Brain microvascular endothelial cell (primary cell): ENCODE measurements around the gene PCDH1.

ENCODE experiments used
- DNase-seq: peaks from one replicate; pipeline ENCODE4 v3.0.0-alpha.2; 2020
- H3K27ac ChIP-seq: fragments of 250-450 bp; sonication (Bioruptor Pico); 2 replicates; pipeline ENCODE4 v1.5.1; 2020; ENCODE audit warnings: mild to moderate bottlenecking, moderate library complexity
- H3K27me3 ChIP-seq: fragments of 250-450 bp; sonication (Bioruptor Pico); replicated peaks from 2 replicates; pipeline ENCODE4 v1.5.1; 2020; ENCODE audit warnings: mild to moderate bottlenecking
- H3K36me3 ChIP-seq: fragments of 250-450 bp; sonication (Bioruptor Pico); replicated peaks from 2 replicates; pipeline ENCODE4 v1.5.1; 2020; ENCODE audit warnings: mild to moderate bottlenecking
- H3K4me3 ChIP-seq: 2 replicates; pipeline ENCODE4 v1.5.1; 2011; ENCODE audit warnings: low read depth, mild to moderate bottlenecking, control low read depth, low read length, moderate library complexity
- in situ Hi-C: cut with HindIII; loops from 2 replicates; pipeline ENCODE4 v1.10.0; 2017; ENCODE audit warnings: low sequenced_read_pairs, low pct_ligation_motif_present
- TF ChIP-seq, protein P1 (sequence below): IDR thresholded peaks from 2 replicates; pipeline ENCODE4 v1.5.1; 2011; ENCODE audit warnings: low read depth, mild to moderate bottlenecking, moderate library complexity, low read length, control low read depth, inconsistent platforms; ENCODE audit errors: missing control alignments

PCDH1 gene

DNA sequence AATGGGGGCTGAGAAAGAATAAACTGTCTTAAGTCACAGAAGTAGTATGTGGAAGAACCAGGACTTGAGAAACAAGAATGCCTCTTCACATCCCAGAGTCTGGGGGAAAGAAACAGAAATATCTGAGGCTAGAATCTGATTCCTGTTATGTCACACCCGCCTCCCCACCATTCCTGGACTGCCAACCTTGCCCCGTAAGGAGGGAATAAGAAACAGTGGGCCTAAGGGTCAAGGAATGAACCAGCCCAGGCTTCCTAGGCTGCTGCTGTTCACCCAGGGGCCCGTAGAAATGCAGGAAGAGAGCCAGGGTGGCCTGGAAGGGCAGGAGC is 4.3 kb downstream of the PCDH1 start:
- H3K27me3 ChIP-seq: peaks cover 40% of the 10 kb centered on the region
- DNase-seq: no peak
- in situ Hi-C loops: no loop called here

DNA sequence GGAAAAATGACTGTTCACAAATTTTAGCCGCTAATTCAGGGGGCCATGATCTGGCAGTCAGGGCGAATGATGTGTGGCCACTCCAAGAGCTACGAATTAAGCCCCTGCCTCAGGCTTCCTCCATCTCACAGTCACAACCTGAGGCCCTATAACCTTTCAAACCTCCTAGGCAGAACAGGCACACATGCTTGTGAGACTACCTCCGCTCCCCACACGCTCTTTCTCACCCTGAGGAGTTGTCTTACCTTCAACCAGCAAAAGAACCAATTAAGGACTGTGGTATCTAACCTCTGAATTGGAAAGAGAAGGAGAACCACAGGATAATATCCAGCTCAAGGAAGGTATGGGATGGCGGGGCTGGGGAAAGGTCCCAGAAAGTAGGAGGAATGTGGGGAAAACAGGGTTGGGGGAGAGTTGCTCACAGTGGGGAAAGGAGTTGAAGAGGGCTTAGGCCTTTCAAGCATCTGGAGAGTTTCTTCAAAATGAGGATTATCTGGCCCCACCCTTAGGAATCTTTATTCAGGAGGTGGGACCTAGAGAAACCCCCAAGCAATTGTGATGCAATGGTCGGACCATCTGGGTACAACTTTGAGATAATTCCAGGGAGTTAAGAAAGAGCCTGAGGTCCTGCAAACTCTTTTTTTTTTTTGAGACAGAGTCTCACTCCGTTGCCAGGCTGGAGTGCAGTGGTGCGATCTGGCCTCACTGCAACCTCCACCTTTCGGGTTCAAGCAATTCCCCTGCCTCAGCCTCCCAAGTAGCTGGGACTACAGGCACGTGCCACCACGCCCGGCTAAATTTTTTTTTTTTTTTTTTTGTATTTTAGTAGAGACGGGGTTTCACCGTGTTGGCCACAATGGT is 5.5 kb downstream of the PCDH1 start:
- TF ChIP-seq, protein P1, sequence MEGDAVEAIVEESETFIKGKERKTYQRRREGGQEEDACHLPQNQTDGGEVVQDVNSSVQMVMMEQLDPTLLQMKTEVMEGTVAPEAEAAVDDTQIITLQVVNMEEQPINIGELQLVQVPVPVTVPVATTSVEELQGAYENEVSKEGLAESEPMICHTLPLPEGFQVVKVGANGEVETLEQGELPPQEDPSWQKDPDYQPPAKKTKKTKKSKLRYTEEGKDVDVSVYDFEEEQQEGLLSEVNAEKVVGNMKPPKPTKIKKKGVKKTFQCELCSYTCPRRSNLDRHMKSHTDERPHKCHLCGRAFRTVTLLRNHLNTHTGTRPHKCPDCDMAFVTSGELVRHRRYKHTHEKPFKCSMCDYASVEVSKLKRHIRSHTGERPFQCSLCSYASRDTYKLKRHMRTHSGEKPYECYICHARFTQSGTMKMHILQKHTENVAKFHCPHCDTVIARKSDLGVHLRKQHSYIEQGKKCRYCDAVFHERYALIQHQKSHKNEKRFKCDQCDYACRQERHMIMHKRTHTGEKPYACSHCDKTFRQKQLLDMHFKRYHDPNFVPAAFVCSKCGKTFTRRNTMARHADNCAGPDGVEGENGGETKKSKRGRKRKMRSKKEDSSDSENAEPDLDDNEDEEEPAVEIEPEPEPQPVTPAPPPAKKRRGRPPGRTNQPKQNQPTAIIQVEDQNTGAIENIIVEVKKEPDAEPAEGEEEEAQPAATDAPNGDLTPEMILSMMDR: no peak
- in situ Hi-C loops: no loop called here
- Histone ChIP-seq H3K4me3 (no peak overlapping the region), H3K36me3 (no peaks in the 10 kb centered on the region), H3K27ac (no peak overlapping the region), H3K27me3 (peaks cover 36% of the 10 kb centered on the region)
- DNase-seq: no peak

More for the DNA sequence above, 4.3 kb downstream of the PCDH1 start:
- H3K27ac ChIP-seq: no peak overlapping the region
- TF ChIP-seq, protein P1: no peak
- no peak overlapping the region for H3K4me3 ChIP-seq
- H3K36me3 ChIP-seq: no peaks in the 10 kb centered on the region

DNA sequence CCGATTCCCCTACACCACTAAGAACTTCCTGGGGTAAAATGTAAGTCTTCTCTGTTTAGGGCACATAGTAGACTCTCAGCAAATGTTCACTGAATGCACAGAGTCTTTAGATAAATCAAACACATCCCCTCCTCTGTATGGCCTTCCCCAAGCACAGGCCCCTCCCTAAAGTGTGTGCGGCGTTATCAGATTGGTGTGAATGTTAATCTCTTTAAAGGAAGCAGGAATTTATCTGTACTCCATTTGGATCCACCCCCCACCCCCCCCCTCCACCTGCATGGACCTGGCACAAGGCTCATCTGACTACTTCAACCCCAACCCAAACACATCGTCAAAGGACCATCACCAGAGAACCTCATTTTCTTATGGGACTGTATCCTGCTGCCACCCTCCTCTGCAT is 6.3 kb downstream of the PCDH1 start:
- no peak for DNase-seq
- TF ChIP-seq, protein P1: no peak
- Histone ChIP-seq H3K36me3 (no peaks in the 10 kb centered on the region), H3K27ac (no peak overlapping the region), H3K4me3 (no peak overlapping the region), H3K27me3 (peaks cover 28% of the 10 kb centered on the region)
- in situ Hi-C loops: no loop called here

DNA sequence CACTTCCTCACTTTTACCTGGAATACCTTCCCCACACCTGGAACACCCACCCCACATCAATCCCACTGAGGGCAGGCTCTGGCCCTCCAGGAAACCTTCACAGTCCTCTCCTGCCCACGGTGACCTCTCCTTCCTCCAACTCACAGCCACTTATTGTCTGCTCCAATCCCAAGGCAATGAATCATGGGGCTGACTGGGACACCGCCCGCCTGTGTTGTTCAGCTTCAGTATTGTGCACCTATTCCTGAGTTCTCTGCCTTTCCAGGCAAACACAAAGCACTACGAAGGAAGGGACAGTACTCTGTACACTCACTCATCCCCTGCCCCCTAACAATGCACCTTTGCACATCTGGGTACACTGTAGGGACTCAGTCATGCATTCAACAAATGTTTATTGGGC is 7.3 kb downstream of the PCDH1 start:
- TF ChIP-seq, protein P1: no peak
- H3K27me3 ChIP-seq: peaks cover 18% of the 10 kb centered on the region
- no peaks in the 10 kb centered on the region for H3K36me3 ChIP-seq
- in situ Hi-C loops: no loop called here
- no peak for DNase-seq
- H3K27ac ChIP-seq: no peak overlapping the region
- no peak overlapping the region for H3K4me3 ChIP-seq

DNA sequence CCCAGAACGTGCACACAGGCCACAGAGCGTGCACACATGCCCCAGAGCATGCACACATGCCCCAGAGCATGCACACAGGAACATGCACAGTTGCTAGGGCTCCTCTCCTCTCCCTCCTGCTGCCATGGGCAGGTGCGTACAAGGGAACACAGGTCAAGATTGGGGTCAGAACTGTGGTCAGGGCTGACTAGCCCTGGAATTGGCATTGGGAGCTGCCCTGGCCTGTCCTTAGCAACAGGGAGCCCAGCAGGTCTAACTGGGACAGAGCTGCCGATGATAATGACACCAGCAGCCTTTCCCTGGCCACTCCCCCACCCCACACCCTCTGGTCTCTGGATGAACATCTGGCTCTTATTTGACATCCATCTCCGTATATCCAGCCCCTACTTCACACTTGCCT is 8.0 kb downstream of the PCDH1 start:
- Histone ChIP-seq H3K4me3 (no peak overlapping the region), H3K27me3 (peaks cover 12% of the 10 kb centered on the region), H3K27ac (no peak overlapping the region), H3K36me3 (no peaks in the 10 kb centered on the region)
- DNase-seq: no peak
- TF ChIP-seq, protein P1: no peak
- in situ Hi-C loops: no loop called here

DNA sequence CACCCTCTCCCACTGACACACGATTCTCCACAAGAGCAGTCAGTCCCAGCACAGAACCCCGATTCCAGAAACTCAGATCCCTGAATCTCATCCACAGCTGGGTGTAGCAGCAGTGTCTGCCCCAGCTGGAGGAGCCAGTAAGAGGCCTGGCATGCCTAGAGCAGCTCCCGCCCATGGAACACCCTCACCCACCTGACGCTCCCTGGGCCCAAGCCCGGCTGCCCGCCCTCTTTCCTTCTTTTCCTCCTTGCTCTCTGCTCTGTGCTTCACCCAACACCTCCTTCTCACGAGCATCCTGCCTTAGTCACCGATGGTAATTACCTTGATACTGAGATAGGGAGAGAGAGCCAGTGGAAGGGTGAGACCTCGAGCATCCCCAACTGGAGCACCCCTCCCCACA is 8.7 kb downstream of the PCDH1 start:
- H3K36me3 ChIP-seq: no peaks in the 10 kb centered on the region
- no peak overlapping the region for H3K4me3 ChIP-seq
- no peak overlapping the region for H3K27ac ChIP-seq
- H3K27me3 ChIP-seq: peaks cover 5% of the 10 kb centered on the region
- no peak for DNase-seq
- TF ChIP-seq, protein P1: no peak
- in situ Hi-C loops: no loop called here
